Endodermal cell (in vitro differentiated cells): ENCODE results near the gene NTN3. TPM values are rescaled to one million over a fixed set of nuclear protein-coding genes. Genes with fewer than 3 reads are reported as not detected.

Experiments
- DNase-seq: peaks from one replicate; pipeline ENCODE4 v3.0.0-alpha.2; 2017
- H3K27ac ChIP-seq: 2 replicates; pipeline ENCODE4 v1.5.1; 2013; ENCODE audit warnings: mild to moderate bottlenecking, low read depth, low read length, moderate library complexity
- H3K27me3 ChIP-seq: 2 replicates; pipeline ENCODE4 v1.6.1; 2013; ENCODE audit warnings: mild to moderate bottlenecking, low read length, moderate library complexity; ENCODE audit not compliant: insufficient read depth, control insufficient read depth, poor library complexity, severe bottlenecking
- H3K36me3 ChIP-seq: 2 replicates; pipeline ENCODE4 v1.7.0; 2013; ENCODE audit warnings: mild to moderate bottlenecking, low read length, moderate library complexity; ENCODE audit not compliant: control insufficient read depth, insufficient read depth
- H3K4me1 ChIP-seq: one replicate; pipeline ENCODE4 v1.7.0; 2013; ENCODE audit warnings: low read length; ENCODE audit not compliant: control insufficient read depth, insufficient read depth
- H3K4me3 ChIP-seq: 2 replicates; pipeline ENCODE4 v1.5.1; 2013; ENCODE audit warnings: mild to moderate bottlenecking, low read length, moderate library complexity
- H3K9ac ChIP-seq: 2 replicates; pipeline ENCODE4 v1.6.1; 2013; ENCODE audit warnings: mild to moderate bottlenecking, low read length, moderate library complexity; ENCODE audit not compliant: poor library complexity, severe bottlenecking; ENCODE audit errors: extremely low read depth
- H3K9me3 ChIP-seq: 2 replicates; pipeline ENCODE4 v1.6.1; 2013; ENCODE audit warnings: mild to moderate bottlenecking, low read length, moderate library complexity; ENCODE audit not compliant: control insufficient read depth
- H3K27ac Mint-ChIP-seq: 2 replicates; pipeline ENCODE4 v1.8.0; 2020; ENCODE audit warnings: mixed read lengths
- H3K27me3 Mint-ChIP-seq: 2 replicates; pipeline ENCODE4 v1.8.0; 2021; ENCODE audit warnings: mild to moderate bottlenecking, mixed read lengths; ENCODE audit not compliant: insufficient read depth
- H3K36me3 Mint-ChIP-seq: 2 replicates; pipeline ENCODE4 v1.8.0; 2020; ENCODE audit warnings: low read depth, mixed read lengths
- H3K4me1 Mint-ChIP-seq: 2 replicates; pipeline ENCODE4 v1.8.0; 2020; ENCODE audit warnings: mixed read lengths
- H3K4me3 Mint-ChIP-seq: 2 replicates; pipeline ENCODE4 v1.8.0; 2020; ENCODE audit warnings: mild to moderate bottlenecking, moderate library complexity, mixed read lengths
- H3K9me3 Mint-ChIP-seq: 2 replicates; pipeline ENCODE4 v1.8.0; 2020; ENCODE audit warnings: mild to moderate bottlenecking, mixed read lengths
- WGBS, 2 experiments: methylation state at CpG; one replicate each; pipeline versions ENCODE4 v1.1.5 to v1.1.7; 2013; ENCODE audit warnings: missing lambda C conversion rate in 2 of 2, mixed read lengths in 1 of 2; ENCODE audit not compliant: insufficient coverage in 1 of 2, insufficient read length in 1 of 2; 5-methylcytosine and 5-hydroxymethylcytosine counted together
- total RNA-seq, 2 donors: library from RNA; stranded (reverse); fragmentation: NEBNext Ultra II Directional in 1 of 2; extraction: Animal tissue kit (Norgen Biotek cat#: 25700) in 1 of 2; gene quantifications; 2 replicates in 1 of 2; 3 replicates in 1 of 2; pipeline ENCODE4 v1.2.1, GENCODE V29; 2021
- TF ChIP-seq, protein P1 (sequence below): fragments of 200-600 bp; sonication (generic); conservative IDR thresholded peaks from 2 replicates; pipeline ENCODE4 v1.5.0; 2021; ENCODE audit warnings: antibody characterized with exemption, mild to moderate bottlenecking

Gene NTN3
- total RNA-seq, 2 donors from 2014 or later = 0.48 to 0.62 TPM

DNA sequence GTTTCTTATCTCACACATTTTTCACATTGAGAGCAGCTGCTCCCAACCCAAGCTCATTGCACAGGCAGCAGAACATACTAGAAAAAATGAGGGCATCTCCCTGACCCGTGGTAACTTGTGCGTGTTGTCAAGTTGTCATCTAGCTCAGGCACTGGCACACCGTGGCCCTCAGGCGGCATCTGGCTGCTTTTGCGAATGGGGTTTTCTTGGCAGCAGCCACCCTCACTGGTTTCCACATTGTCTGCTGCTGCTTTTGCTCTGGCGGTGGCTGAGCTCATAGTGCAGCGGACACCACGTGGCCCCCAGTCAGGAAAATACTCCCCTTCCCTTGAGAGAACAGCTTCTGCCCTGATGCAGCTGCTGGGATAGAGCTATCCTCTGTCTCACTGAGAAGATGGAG lies 20.6 kb upstream of the NTN3 start:
- no peak overlapping the region for H3K4me3 ChIP-seq
- WGBS, 2 experiments = 97% methylated on average over 8 of the region's 8 CpGs
- Mint-ChIP-seq H3K36me3 (peaks cover 75% of the 10 kb centered on the region), H3K27me3 (no peaks in the 10 kb centered on the region), H3K4me3 (no peak overlapping the region), H3K27ac (no peak overlapping the region), H3K9me3 (no peaks in the 10 kb centered on the region), H3K4me1 (no peaks in the 10 kb centered on the region)
- TF ChIP-seq, protein P1, sequence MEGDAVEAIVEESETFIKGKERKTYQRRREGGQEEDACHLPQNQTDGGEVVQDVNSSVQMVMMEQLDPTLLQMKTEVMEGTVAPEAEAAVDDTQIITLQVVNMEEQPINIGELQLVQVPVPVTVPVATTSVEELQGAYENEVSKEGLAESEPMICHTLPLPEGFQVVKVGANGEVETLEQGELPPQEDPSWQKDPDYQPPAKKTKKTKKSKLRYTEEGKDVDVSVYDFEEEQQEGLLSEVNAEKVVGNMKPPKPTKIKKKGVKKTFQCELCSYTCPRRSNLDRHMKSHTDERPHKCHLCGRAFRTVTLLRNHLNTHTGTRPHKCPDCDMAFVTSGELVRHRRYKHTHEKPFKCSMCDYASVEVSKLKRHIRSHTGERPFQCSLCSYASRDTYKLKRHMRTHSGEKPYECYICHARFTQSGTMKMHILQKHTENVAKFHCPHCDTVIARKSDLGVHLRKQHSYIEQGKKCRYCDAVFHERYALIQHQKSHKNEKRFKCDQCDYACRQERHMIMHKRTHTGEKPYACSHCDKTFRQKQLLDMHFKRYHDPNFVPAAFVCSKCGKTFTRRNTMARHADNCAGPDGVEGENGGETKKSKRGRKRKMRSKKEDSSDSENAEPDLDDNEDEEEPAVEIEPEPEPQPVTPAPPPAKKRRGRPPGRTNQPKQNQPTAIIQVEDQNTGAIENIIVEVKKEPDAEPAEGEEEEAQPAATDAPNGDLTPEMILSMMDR = no peak
- H3K27ac ChIP-seq = no peak overlapping the region
- no peaks in the 10 kb centered on the region for H3K4me1 ChIP-seq
- DNase-seq = no peak
- no peak overlapping the region for H3K9ac ChIP-seq
- peaks cover 61% of the 10 kb centered on the region for H3K36me3 ChIP-seq
- no peaks in the 10 kb centered on the region for H3K27me3 ChIP-seq
- H3K9me3 ChIP-seq = no peaks in the 10 kb centered on the region

- WGBS, 2 experiments = 97 to 98% methylated on average over 7 to 19 of the region's 19 CpGs
- Histone ChIP-seq H3K4me3 (no peak overlapping the region), H3K4me1 (no peaks in the 10 kb centered on the region), H3K36me3 (peaks cover 63% of the 10 kb centered on the region), H3K9ac (no peak overlapping the region), H3K27ac (no peak overlapping the region), H3K27me3 (no peaks in the 10 kb centered on the region), H3K9me3 (no peaks in the 10 kb centered on the region)
- Mint-ChIP-seq H3K27ac (no peak overlapping the region), H3K36me3 (peaks cover 74% of the 10 kb centered on the region), H3K4me3 (no peak overlapping the region), H3K9me3 (no peaks in the 10 kb centered on the region), H3K27me3 (no peaks in the 10 kb centered on the region), H3K4me1 (no peaks in the 10 kb centered on the region)
- no peak for DNase-seq
- TF ChIP-seq, protein P1 = no peak
Observed at GRCh38 chr16:2450975-2451381, 20.1 kb upstream of the NTN3 start.

DNA sequence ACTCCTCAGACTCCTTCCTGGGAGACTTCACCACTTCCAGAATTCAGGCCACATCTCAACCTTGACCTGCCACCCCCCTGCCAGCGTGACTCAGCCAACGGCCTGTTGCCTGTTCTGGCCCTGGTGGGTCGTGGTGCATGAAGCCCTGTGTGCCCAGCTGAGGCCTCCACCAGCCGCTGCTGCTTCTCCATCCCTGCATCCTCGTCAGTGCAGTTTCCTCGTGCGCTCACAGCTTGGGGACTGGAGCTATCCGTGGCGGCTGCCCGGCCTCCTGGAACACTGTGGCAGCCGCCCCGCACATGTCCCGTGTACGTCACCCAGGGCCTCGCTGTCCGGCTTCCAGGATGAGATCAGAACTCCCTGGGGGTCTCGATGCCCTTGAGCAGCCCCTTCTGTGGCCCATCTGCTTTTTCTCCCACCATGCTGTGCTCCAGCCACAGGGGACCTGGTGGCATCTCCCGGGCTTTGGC lies 19.2 kb upstream of the NTN3 start:
- Histone ChIP-seq H3K36me3 (peaks cover 63% of the 10 kb centered on the region), H3K9me3 (no peaks in the 10 kb centered on the region), H3K27me3 (no peaks in the 10 kb centered on the region), H3K27ac (no peak overlapping the region), H3K4me3 (no peak overlapping the region), H3K9ac (no peak overlapping the region), H3K4me1 (no peaks in the 10 kb centered on the region)
- 95 to 96% methylated on average over 13 to 18 of the region's 18 CpGs for WGBS, 2 experiments
- Mint-ChIP-seq H3K4me3 (no peak overlapping the region), H3K4me1 (no peaks in the 10 kb centered on the region), H3K9me3 (no peaks in the 10 kb centered on the region), H3K27me3 (no peaks in the 10 kb centered on the region), H3K36me3 (peaks cover 70% of the 10 kb centered on the region), H3K27ac (no peak overlapping the region)
- TF ChIP-seq, protein P1 = no peak
- DNase-seq = no peak
